IPS-20b (cell line): ENCODE data around the gene UCP3.

Experiments
- H3K27ac ChIP-seq: one replicate; pipeline ENCODE4 v1.5.1; 2013; ENCODE audit warnings: low read length
- H3K27me3 ChIP-seq: 2 replicates; pipeline ENCODE4 v1.6.1; 2013; ENCODE audit warnings: mild to moderate bottlenecking, low read length, inconsistent platforms; ENCODE audit not compliant: insufficient read depth
- H3K36me3 ChIP-seq: 2 replicates; pipeline ENCODE4 v1.6.1; 2013; ENCODE audit warnings: low read depth, mild to moderate bottlenecking, inconsistent platforms, low read length, moderate library complexity; ENCODE audit not compliant: insufficient read depth
- H3K4me1 ChIP-seq: 2 replicates; pipeline ENCODE4 v1.6.1; 2013; ENCODE audit warnings: mild to moderate bottlenecking, control low read depth, inconsistent platforms, low read length, moderate library complexity; ENCODE audit not compliant: insufficient read depth
- H3K4me3 ChIP-seq: 2 replicates; pipeline ENCODE4 v1.5.1; 2013; ENCODE audit warnings: mild to moderate bottlenecking, low read length, inconsistent platforms
- H3K9ac ChIP-seq: 2 replicates; pipeline ENCODE4 v1.6.1; 2013; ENCODE audit warnings: low read depth, mild to moderate bottlenecking, inconsistent platforms, low read length, moderate library complexity
- H3K9me3 ChIP-seq: 2 replicates; pipeline ENCODE4 v1.6.1; 2013; ENCODE audit warnings: mild to moderate bottlenecking, low read depth, low read length, inconsistent platforms; ENCODE audit not compliant: insufficient read depth

Gene UCP3

DNA sequence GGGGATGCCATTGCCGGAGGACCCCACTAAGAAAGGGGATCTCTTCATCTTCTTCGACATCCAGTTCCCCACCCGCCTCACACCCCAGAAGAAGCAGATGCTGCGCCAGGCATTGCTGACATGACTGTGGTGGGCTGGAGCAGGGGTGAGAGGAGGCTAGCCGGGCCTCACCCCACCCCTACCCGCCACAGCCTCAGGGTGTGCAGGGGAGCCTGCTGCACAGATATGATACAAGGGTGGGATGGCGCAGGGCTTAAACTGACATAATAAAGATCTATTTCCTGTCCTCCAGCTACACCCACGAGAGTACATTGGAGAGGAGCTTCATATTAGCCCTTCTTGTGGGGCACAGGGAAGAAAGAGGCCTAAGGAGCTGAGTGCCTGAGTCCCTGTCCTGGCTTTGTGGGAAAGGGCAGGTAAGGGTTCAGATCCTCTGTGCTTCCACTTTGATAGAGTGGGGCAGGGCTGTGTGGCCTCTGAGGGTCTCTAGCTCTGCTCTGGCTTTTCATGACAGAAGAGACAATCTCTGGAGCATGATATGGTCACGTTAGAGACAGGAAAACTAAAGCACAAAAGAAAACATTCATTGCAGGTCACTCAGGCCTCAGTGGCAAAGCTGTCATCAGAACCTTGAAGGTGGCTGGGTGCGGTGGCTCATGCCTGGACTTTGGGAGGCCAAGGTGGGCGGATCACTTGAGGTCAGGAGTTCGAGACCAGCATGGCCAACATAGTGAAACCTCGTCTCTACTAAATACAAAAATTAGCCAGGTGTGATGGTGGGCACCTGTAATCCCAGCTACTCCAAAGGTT is 38.7 kb downstream of the UCP3 start:
- Histone ChIP-seq H3K4me3 (no peak overlapping the region), H3K27ac (no peak overlapping the region), H3K36me3 (peaks cover 17% of the 10 kb centered on the region), H3K9me3 (no peaks in the 10 kb centered on the region), H3K27me3 (peaks cover 9% of the 10 kb centered on the region; the same call in 1 of the 2 replicates), H3K9ac (no peak overlapping the region), H3K4me1 (no peaks in the 10 kb centered on the region)

- Histone ChIP-seq H3K4me1 (no peaks in the 10 kb centered on the region), H3K9ac (no peak overlapping the region), H3K4me3 (no peak overlapping the region), H3K27ac (no peak overlapping the region), H3K9me3 (no peaks in the 10 kb centered on the region), H3K36me3 (peaks cover 6% of the 10 kb centered on the region), H3K27me3 (peaks cover 9% of the 10 kb centered on the region; the same call in 1 of the 2 replicates)
Measured at GRCh38 chr11:73969091-73969490, 39.8 kb downstream of the UCP3 start.

DNA sequence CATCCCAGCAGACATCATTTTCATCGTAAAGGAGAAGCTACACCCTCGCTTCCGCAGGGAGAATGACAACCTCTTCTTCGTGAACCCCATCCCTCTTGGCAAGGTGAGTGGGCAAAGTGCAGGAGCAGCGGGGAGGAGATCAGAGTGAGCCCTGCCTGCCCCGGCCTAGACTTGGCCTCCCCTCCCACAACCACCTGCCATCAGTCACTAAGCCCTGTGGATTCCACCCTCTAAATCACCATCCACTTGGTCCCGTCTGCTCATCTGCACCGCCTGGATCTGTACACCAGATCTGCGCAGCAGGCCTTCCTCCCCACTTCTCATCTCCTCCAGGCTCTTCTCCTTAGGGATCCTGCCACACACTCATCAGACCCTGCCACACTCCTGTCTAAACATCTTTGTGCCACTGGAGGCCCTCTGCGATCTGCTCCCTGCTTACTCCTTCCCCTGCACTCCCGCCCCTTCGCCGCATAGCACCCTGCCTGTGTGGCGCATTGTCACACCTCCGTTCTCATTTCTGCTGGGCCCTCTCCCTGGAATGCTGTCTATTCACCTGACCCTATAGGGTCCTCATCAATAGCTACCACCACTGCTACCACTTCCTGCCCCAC is 40.4 kb downstream of the UCP3 start:
- Histone ChIP-seq H3K9me3 (no peaks in the 10 kb centered on the region), H3K36me3 (no peaks in the 10 kb centered on the region; the same call in 1 of the 2 replicates), H3K4me3 (no peak overlapping the region), H3K27ac (no peak overlapping the region), H3K9ac (no peak overlapping the region), H3K4me1 (no peaks in the 10 kb centered on the region), H3K27me3 (peaks cover 9% of the 10 kb centered on the region; the same call in 1 of the 2 replicates)

DNA sequence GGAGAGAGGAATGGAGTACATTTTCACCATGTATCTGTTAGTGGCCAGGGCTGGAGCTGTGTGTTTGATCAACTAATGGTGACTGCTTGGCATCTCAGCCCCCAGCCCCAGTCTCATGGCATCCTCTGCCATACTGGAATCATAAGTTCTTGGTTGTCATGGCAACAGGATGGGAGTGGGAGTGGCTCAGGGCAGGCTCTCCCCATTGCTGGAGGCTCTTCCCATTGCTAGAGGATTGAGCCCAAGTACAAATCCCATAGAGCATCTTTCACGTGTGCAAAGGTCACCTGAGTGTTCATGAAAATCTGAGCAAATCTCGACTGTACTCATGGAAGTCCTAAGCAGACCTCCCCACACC is 43.1 kb downstream of the UCP3 start:
- Histone ChIP-seq H3K4me3 (no peak overlapping the region), H3K36me3 (no peaks in the 10 kb centered on the region), H3K27ac (no peak overlapping the region), H3K4me1 (no peaks in the 10 kb centered on the region), H3K9ac (no peak overlapping the region), H3K9me3 (no peaks in the 10 kb centered on the region), H3K27me3 (peaks cover 9% of the 10 kb centered on the region; the same call in 1 of the 2 replicates)

DNA sequence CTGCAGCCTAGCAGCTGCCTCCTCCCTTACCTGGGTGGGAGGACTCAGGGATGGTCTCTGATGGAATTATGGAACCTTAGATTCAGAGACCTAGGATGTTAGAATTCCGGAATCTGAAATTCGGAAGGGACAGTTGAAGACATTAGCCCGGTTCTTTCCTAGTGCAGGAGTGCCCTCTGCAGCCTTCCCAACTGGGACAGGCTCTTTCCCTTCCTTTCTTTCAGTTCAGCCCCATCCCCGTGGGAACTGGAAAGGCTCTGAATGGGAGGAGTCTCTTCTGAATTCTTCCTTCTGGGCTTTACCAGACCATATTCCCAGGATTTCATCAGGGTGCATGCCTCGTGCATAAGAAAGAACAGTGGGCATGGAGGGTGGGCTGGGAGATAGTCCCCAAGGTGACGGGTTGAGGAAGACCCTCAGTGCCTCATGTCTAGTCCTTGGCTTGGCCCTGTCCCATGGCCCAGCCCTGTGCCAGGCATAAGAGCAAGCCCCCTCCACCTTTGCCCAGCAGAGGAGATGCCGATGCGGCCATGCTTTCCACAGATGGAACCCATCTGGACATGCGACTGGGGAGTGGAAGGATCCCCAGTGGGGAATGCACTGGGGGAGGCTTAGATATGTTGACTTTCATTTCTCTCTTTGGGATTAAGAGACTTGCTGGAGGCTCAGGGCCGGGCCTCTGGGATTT is 43.7 kb downstream of the UCP3 start:
- no peaks in the 10 kb centered on the region for H3K4me1 ChIP-seq
- no peaks in the 10 kb centered on the region for H3K36me3 ChIP-seq
- no peak overlapping the region for H3K9ac ChIP-seq
- H3K27me3 ChIP-seq, result peaks cover 9% of the 10 kb centered on the region; the same call in 1 of the 2 replicates
- no peaks in the 10 kb centered on the region for H3K9me3 ChIP-seq
- H3K27ac ChIP-seq, result no peak overlapping the region
- no peak overlapping the region; the same call in 1 of the 2 replicates for H3K4me3 ChIP-seq

DNA sequence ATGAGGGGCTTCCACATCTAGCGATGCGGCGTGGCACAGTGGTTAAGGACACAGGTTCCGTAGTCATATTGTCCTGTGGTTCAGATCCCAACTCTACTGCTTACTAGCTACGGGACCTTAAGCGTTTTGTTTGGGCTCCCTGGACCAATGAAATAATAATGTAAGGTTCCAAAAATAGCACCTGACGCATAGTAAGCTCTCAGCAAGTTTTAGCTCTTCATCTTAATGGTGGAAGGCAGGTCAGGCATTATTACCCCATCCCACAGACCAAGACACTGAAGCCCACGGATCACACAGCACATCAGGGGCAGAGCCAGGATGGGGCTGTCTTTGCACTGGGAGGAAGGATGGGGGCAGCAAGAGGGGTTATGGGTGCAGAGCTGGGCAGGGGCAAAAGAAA is 45.0 kb downstream of the UCP3 start:
- no peak overlapping the region for H3K4me3 ChIP-seq
- H3K36me3 ChIP-seq, result no peaks in the 10 kb centered on the region
- no peak overlapping the region for H3K27ac ChIP-seq

GRCh38 chr11:73962101-73962705 is 46.7 kb downstream of the UCP3 start:
- H3K4me1 ChIP-seq, result no peaks in the 10 kb centered on the region
- no peak overlapping the region for H3K27ac ChIP-seq
- no peak overlapping the region for H3K4me3 ChIP-seq
- no peak overlapping the region for H3K9ac ChIP-seq
- no peaks in the 10 kb centered on the region for H3K9me3 ChIP-seq
- H3K27me3 ChIP-seq, result no peaks in the 10 kb centered on the region
- H3K36me3 ChIP-seq, result no peaks in the 10 kb centered on the region

More for the DNA sequence above, 45.0 kb downstream of the UCP3 start:
- Histone ChIP-seq H3K4me1 (no peaks in the 10 kb centered on the region), H3K9me3 (no peaks in the 10 kb centered on the region), H3K27me3 (no peaks in the 10 kb centered on the region), H3K9ac (no peak overlapping the region)

GRCh38 chr11:73961321-73961720 is 47.6 kb downstream of the UCP3 start:
- H3K4me1 ChIP-seq, result no peaks in the 10 kb centered on the region
- H3K4me3 ChIP-seq, result no peak overlapping the region
- no peaks in the 10 kb centered on the region for H3K36me3 ChIP-seq
- no peaks in the 10 kb centered on the region for H3K27me3 ChIP-seq
- H3K9me3 ChIP-seq, result no peaks in the 10 kb centered on the region
- H3K9ac ChIP-seq, result no peak overlapping the region
- H3K27ac ChIP-seq, result no peak overlapping the region

DNA sequence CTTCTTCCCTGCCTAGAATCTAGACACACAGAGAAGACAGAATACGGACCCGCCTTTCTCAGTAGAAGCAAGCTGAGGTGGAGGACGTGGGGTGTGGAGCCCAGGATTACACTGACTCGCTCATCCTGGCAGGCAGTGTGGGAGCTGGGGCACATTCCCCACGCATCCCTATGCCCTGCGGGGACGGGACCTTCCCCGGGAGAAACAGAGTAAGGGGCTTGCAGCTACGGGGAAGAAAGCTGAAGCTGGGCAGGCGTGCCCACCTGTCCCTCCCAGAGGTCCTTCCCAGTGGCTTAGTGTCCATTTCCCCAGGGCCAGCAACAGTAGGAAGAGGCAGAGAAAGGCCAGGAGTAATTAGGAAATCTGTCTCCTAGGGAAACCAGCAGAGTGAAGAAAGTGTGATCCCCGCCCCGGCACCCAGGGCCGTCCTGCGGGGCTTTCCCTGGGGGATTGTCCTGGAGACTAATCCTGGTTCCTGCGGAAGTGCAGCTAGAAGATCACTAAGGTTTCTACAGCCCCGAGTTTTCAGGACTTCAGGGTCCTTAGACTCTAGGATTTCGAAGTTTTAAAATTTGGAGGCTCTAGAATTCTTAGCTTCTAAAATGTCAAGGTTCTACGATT is 50.3 kb downstream of the UCP3 start:
- Histone ChIP-seq H3K4me3 (no peak overlapping the region), H3K9me3 (no peaks in the 10 kb centered on the region), H3K27me3 (no peaks in the 10 kb centered on the region), H3K4me1 (no peaks in the 10 kb centered on the region), H3K36me3 (no peaks in the 10 kb centered on the region), H3K9ac (no peak overlapping the region), H3K27ac (no peak overlapping the region)

DNA sequence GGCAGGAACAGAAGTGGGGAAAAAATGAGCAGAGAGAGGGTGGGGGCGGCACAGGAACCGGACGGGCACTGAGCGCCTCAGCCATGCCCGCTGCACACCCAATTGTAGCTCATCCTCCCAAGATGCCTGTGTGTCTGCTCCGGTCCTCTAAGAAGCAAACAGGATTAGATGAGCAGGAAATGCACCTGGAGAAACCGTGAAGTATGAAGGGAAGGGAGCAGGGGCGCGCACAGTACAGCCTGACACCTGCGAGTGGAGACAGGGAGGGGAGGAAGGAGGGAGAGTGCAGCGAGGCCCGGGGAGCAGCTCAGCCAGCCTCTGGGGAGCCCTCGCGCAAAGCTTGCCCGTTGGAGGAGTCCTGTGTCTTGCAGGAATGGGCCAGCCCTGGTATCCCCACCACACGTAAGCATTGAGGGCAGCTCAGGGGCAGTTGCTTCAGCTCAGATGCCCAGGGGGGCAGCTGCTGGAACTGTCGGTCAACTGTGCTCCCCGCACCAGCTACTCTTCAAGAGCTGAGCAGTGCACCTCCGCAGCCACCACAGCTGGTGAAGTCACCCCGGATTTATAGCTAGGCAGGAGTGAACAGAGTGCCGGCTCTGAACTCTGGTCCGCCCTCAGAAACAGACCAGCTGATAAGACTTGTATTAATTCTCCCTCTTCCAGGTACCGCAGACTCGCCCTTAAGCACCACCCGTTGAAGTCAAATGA is 51.1 kb downstream of the UCP3 start:
- no peak overlapping the region for H3K27ac ChIP-seq
- H3K27me3 ChIP-seq, result no peaks in the 10 kb centered on the region
- no peaks in the 10 kb centered on the region for H3K4me1 ChIP-seq
- H3K36me3 ChIP-seq, result no peaks in the 10 kb centered on the region
- H3K9ac ChIP-seq, result no peak overlapping the region
- no peak overlapping the region for H3K4me3 ChIP-seq
- H3K9me3 ChIP-seq, result no peaks in the 10 kb centered on the region
